HL-60/S4 (cell line): ENCODE data around the gene PSMB5.

Experiments
- in situ Hi-C: fragments of 300-500 bp; cut with MboI; formaldehyde crosslinking; loops from 2 replicates; pipeline ENCODE4 v1.14.3; 2022; ENCODE audit warnings: low sequenced_read_pairs

Gene PSMB5

DNA sequence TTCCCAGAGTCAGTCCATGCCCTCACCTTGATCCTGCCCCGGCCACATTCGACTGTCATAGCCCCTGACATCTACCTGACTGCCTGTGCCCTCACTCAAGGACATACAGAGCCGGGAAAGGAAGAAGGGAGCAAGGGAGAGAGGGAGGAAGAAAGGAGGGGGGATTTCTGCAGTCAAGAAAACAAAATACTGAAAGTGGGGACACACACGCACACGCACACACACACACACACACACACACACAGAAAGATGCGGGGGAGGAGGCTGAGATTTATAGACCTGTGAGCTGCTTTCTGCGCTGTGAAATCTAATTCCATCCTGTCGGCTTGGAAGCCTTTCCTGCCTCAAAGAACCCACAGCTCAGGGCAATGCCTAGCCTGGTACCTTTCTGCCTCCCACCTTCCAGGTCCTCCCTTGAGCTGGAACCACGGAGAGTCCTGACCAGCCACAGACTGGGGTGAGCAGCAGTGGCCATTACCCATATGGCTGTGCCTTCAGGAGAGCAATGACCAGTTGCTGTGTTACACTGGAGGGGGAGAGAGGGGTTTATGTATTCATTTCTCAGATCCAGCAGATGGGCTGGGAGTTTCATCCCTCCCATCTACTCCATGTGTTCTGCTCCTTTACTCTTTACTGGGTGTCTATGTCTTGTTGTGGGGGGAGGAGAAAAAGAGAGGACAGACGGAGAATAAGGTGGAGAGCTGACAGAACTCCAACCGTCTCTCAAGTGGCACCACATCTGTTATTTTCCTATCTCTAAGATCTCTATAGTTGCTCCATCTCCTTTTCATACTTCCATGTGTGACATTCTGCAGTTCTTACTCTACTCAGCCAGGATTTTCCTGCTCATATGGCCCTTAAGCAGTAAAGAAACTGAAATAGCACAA is 37.7 kb downstream of the PSMB5 start:
- in situ Hi-C loops, result no loop called here

DNA sequence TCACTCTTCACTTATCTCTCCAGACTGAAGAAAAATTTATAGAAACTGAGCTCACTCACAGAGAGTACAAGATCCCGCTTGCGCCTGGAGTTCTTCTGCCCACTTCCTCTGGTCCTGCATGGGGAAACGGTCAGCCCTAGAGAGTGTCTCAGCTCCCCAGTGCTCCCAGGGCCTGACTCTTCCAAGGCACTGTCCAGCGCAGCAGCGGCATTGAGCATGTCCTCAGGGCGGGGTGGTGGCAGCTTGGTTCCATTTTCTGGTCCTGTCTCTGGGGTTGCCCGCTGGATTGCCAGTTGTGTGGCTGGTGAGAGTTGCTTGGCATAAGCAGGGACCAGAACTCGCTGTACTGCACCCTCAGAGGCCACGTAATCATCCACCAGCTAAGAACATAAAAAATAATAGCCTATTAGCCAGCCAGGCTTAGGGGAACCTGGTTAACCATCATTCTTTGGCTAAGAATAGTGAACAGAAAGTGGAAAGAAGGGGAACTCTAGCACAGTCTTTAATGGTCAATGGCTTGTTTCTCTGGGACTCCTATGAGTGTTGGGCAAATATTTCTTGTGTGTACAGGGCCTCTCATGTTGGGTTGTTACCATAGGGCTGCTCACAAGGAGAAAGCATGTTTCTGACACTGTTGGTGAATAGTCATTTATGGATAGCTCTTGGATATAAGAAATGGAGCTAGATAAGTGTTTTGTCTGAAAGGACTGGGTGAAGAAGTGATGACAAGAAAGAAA is 38.6 kb downstream of the PSMB5 start:
- in situ Hi-C loops, result no loop called here

DNA sequence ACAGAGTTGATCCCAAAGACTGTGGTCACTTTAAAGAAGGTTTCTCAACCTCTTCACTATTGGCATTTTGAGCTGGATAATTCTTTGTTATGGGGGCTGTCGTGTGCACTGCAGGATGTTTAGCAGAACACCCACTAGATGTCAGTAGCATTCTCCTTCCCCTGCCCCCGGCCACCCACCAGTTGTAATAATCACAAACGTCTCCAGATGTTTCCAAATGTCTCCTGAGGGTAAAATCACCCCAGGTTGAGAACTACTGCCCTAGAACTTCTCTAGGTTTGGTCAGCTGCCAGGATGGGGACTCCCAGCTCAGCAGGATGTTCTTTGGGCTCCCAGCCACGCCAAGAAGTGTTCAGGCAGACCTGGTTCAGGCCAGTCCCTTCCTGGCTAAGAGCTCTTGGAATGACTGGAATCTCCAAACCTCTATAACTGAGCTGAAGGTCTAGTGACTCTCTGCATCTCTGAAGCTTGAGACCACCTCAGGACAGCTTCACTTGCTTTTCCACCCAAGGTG is 39.9 kb downstream of the PSMB5 start:
- in situ Hi-C loops, result loop anchor here (5.0 kb wide), 1 partner anchor 67 kb away; no protein-coding TSS in a partner anchor

DNA sequence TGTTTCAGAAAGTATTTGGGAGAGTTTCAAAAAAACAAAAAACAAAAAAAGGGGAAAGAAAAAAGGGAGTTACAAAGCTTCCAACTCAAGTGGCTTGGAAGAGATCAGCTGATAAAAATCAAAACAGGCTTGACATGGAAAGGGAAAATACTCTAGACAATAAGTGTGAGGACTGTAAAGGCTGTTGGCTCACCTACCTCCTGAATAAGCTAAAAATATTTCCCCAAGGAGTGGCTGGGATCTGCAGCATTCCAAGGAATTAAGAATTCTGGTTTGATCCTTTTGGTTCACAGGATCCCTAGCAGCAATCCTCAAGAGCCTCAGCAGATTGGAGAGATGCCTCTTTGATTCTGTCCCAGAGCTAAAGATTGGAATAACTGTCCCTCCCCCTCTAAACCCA is 41.2 kb downstream of the PSMB5 start:
- in situ Hi-C loops, result loop anchor here (5.0 kb wide), 1 partner anchor 69 kb away; no protein-coding TSS in a partner anchor

DNA sequence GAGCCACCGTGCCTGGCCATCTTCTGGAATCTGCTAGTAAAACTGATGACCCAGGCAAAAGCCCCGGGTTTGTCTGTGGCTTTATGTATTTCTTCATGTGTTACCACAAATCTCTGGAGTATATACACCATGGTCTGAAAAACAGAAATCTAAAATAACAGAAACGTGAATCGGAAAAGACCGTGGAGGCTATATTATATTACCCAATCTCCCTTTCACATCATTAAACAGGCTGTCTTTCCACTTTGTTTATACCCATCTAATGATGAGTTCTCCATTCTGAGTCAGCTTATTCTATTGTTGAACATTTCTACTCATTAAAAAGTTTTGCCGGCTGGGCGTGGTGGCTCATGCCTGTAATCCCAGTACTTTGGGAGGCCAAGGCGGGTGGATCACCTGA is 42.8 kb downstream of the PSMB5 start:
- in situ Hi-C loops, result loop anchor here (5.0 kb wide), 1 partner anchor 70 kb away; no protein-coding TSS in a partner anchor

DNA sequence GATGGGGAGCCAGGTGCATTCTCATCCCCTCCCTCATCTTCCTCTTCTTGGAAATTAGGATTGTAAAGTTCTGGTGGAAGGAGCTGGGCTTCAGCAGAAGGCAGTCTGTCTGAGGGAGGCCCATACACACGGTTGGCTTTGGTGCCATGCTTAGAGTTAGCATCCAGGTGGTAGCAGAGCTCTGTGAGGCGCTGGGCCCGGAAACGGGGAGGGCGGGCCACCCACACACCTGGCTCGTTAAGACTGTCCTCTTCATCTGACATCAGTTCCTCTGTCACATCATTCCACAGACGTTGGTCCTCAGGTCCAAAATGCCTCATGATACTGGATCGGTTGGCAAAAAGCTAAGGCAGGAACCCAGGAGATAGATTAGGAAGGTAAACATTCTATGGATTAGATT is 47.4 kb downstream of the PSMB5 start:
- in situ Hi-C loops, result no loop called here

DNA sequence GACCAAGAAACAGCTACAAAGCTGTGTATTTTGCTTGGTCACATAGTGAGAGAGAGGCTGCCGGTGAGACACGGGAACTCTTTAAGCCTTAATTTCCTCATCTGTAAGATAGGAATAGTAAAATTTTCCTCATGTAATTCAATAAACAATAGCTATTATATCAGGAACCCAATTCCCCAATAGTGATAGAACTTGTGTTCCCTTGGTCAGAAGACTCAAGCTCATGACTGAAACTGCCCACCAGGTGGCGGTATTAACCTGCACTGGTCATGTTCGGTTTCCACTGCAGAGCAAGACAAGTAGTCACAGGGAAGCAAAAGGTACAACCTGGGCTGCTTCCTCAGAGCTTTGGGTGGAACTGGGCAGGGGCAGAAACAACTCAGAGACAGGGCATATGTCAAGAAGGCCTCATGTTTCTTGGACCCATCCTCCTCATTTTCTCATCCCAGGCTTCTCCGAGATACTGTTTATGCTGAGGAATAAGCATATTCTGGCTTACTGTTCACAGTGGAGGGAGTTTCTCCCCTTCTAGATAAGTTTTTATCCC is 48.1 kb downstream of the PSMB5 start:
- in situ Hi-C loops, result no loop called here

DNA sequence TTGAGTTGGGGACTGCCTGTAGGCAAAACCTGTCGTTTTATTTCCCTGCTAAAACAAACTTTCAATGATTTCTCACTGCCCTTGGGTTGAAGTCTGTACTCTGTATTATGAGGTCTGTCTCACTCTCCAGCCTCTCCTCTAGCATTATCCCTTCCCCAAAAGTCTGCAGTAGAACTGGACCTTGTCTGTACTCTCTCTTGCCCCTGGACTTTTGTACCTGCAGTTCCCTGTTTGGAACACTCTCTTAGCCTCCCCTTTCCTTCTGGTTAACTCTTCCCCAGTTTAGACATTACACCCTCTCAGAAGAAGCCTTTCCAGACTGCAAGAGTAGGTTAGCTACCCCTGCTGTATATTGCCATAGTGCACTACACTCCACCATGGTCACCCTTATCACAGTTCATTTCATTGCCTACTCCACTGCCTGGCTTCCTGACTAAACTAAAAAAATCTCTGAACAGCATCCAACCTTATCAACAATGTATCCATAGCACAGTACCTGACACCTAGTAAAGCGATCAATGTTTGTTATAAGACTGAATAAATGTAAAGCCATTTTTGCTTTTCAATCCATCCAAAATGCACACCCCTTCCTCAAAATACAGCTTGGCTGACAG is 48.7 kb downstream of the PSMB5 start:
- in situ Hi-C loops, result no loop called here

DNA sequence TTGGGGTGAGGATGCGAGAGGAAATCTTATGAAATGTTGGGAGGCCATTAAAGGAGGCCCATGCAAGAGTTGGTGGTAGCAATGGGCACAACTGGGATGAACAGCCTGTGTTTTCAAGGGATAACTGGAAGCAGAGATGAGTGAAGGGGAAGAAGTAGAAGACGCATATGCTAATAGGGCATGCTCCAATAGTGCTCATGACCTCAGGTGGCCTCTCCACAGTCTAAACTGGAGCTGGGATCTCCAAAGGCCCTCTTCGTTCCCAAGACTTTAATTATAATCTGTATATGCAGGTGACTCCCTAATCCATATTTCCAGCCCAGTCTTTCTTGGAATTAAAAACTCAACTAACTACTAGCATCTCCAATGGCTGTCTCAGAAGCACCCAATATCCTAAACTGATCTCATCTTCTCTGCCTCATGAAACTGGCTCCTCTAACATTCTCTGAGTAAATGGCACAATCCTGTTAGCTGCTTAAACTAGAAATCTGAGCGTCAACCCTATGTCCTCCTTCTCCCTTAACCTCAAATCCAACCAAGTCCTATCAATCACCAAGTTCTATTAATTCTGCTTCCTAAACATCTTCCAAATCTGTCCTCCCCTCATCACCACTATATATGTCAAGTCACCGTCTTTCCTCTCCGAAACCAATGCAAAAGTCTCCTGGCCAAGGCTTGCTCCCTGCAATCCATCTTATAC is 49.6 kb downstream of the PSMB5 start:
- in situ Hi-C loops, result no loop called here

DNA sequence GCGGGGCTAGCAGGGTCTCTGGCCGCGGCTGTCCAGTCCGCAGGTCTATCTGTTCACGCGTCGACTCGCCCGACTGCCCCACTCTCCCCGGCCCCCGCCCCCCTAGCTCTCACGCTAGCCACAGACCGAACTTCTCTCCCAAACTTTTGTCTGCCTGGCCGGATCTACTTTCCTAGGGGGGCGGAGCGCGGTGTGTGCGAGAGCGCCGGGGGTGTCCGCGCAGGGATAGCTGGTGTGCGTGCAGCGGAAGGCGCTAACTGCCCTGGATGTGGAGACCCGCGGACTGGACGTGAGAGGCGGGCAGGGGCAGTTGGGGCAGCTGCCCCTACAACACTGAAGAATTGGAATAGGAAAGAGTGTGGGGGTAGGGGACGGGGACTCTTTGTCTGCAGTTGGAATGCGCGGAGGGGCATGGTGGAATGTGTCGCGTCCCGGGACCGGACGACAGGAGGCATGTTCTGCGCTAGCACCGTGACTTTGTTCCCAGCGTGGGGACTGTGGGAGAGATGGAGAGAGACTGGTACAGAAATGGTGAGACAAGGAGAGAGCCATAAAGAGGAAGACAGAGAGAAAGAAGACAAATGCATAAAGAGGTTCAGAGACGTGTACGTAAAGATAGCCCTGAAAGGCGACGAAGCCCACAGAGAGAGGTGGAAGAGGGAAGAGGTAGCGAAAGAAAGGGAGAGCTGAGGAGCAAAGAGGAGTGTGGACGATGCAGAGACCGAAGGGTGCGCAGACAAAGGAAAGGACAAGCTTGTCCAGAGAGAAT is 52.0 kb downstream of the PSMB5 start, which contains the start of gene AJUBA:
TSS of gene AJUBA (minus strand) at position 75 of the 769 bp plus-strand sequence. CDS start 285 bp downstream, outside the sequence.
- in situ Hi-C loops, result no loop called here

DNA sequence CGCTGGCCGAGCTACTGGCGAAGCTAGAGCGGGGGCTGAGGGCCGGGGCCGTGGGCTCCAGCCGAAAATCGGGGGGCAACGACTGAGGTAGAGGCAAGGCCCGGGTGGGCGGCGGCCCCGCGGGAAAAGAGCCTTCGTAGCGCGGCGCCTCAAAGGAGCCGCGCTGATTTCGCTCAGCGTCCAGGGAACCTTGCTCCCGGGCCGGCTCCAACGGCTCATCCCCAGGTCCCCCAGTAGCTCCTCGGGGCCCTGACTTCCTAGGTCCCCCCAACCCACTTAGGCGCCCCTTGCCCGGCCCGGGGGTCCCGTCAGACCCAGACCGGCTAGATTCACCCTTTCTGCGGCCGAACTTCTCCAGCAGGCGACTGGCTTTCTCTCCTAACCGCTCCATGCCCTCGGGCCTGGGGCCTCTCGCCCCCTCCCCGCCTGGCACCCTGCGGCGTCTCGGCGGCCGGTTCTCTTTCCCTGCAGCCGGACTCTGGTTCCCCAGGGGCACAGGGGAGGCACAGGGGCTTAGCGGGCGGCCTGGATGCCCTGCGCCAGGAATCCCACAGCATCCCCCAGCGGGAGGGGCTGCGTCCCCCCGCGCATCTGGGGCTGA is 52.7 kb downstream of the PSMB5 start:
- in situ Hi-C loops, result no loop called here

DNA sequence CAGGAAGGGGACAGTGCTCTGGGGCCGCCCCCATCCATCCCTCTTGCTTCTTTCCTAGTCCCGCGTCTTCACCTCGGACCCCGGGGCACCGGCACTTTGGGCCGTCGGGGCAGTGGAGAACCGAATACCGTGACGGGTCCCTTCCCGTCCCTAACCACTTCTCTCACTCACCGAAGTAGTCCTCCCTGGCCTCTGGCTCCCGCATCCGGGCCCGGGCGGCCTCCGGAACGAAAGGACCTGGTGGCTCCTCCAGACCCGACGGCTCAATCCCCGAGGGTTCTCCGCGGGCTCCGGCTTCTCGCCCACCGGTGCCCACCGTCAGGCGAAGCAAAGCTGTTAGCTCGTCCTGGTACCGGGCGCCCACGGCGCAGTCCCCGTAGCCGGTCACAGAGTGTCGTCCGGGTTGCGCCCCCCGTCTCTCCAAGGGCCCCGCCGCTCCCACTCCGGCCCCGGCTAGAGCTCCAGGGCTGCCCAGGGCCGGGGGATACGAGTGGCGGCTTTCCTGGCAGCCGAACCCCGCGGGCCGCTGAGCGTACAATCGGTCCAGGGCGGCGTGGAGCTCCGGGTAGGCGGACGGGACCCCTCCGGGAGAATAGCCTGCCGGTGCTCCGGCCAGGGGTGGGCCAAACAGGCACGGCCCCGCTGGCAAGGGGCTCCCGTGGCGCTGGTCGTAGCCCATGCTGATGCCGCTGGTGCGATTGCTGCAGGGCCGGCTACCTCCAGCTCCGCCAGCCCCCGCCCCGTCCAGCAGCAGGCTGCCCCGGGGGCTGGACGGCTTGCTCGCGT is 53.4 kb downstream of the PSMB5 start:
- in situ Hi-C loops, result no loop called here

DNA sequence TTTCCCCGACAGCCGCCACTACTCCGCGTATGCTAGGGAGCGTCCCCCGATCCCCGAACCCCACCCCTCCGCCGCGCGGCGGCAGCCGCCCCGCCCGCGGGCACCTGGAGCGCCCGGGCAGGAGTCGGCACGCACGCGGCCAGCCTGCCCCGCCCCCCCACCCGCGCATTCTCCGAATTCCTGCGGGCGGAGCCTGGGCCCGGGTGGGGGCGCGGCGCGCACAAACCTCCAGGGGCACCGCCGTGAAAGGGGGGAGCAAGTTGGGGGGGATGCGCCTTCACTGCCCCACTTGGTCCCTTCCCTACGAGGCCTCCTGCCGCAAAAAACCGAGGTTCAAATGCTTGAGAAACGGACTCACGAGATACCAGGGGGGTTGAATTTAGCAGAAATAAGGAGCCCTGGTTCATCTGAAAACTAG is 54.0 kb downstream of the PSMB5 start:
- in situ Hi-C loops, result no loop called here

DNA sequence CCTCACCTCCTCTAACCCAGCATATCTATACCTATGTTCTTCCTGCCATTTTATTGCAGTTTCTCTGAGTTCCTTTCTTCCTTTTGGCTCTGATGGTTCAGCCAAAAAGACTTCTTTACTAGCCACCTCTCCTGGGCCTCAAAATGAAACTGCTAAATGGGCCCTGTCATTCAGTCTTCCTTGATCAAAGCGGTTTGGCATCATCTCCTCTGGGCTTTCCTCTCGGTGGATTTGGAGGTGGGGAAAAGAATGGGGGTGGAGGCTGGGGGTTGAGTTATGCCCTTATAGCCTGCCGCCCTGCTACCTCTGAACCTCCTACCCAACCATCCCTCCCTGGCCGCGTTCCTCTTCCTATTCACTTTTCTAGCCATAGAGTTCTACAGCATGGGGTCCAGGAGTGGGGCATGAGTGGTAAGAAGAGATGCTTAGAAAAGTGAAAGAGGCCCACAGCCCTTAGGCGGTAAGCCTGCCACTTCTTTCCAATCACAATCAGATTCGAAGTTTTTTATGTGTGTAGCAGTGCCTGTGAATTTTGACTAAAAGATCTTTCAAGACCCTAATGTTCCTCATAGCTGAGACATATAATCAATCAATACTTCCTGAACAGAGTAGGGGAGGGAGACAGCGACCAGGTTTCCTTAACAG is 54.8 kb downstream of the PSMB5 start:
- in situ Hi-C loops, result no loop called here

DNA sequence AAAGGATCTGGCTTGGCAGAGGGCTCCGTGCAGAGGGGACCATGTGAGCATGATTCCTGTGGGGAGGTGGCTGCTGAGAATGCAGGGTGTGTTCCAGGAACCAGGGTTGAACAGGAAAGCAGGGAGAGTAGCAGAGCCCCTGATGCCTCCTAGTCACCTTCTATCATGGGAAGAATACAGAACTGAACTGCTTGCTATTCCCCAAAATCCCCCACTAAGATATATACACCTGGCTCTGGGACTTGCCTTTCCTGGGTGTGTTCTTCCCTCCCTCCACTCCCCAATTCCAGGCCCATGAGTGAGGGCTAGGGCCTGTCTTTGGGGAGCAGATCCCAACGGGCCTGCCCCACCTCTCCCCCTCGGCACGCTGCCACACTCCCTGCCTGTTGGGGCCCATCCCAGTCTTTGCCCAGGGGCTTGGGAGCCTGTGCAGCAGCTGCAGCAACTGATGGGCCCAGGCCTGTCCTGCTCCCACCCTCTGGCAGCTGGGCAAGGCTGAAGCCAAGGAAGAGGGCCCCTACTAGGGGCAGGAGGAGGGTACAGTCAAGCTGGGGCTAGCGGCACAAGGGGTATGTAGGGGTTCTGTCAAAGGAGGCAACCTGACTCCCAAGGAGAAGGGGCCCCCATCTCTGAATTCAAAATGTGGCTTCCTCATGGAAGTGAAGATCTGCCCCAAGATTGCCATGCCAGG is 55.6 kb downstream of the PSMB5 start:
- in situ Hi-C loops, result no loop called here

DNA sequence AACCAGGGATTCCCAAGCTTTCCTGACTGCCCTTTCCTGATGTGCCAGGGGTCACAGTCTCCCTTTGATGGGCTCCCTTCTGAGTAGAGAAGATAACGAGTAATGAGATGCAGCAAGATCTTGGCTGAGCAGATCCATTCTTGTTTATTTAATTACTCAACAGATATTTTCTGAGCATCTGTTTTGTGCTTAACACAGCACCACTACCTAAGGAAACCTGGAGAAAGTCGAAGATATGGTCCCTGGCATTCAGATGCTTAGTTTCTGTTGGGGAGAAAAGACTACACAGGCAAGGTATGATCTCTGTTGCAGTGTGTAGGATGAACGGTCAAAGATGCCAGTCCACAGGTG is 56.2 kb downstream of the PSMB5 start:
- in situ Hi-C loops, result no loop called here

DNA sequence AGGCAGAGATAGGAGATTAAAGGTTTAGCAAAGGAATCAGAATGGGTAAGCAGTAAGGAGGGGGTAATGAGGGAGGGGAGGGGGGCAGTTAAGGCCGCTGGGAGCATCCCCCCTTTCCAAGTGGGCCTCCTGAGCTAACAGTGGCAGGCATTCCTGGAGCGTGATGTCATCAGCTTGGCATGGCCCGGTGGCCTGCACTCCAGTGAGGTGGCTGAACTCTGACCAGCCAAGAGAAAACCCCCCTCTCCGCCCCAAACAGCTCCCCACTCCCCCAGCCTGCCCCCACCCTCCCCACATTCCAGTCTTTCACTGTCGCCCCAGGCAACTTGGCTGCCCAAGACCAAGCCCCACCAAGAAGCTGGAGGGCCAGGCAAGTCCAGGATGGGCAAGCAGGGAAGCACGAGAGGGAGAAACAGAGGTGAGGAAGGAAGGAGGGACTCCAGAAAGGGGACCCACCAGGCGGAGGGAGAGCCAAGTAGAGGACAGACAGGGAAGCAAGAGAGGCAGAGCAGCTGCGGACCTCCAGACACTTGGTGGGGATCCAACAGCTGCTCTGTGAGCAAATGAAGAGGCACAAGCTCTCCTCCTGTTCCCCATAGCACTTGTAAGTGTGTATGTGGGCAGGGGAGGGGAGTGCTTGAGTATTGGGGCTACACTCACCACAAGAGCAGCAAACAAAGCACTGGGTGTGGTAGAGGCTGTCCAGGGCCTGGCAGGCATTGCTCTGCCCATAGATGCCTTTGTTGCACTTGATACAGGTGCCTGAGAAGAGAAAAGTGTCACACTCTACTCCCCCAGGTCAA is 56.8 kb downstream of the PSMB5 start:
- in situ Hi-C loops, result no loop called here
